ENCODE results near the gene FAH.

DNA sequence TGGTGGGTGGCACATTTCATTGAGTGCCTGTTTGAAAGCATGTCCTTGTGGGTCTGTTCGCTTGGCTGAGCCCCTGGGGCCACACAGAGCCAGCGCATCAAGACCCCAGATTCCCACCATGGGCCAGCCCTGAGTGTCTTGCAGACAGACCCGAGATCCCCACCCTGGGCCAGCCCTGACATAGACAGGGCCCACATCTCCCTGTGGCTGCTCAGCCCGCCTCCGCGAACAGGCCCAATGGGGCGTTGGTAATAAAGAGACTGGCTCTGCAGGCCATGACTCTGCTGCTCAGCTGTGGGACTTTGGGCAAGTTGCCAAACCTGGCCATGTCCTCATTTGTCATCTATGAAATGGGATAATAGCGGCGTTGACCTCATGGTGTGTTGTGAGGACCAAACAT, 22.6 kb downstream of the FAH start:
- TF ChIP-seq EZH2phosphoT487 (IDR thresholded peaks at IDR 0.05; ENCODE audit: insufficient read depth, low read depth) (no peak), EZH2 (IDR thresholded peaks at IDR 0.05; ENCODE audit: insufficient read depth, poor library complexity, severe bottlenecking) (no peak)
